K562 (cell line): ENCODE measurements around the gene GYS1. TPM values are rescaled to one million over a fixed set of nuclear protein-coding genes. Genes with fewer than 3 reads are reported as not detected.

ENCODE experiments used
- C11orf30 ChIP-seq: fragments of 450-650 bp; IDR thresholded peaks from 2 replicates; pipeline ENCODE4 v1.6.1; 2016; ENCODE audit warnings: low read depth, mild to moderate bottlenecking
- CHD2 ChIP-seq: IDR thresholded peaks from 2 replicates; pipeline ENCODE4 v1.6.1; 2011; ENCODE audit warnings: low read depth, low read length
- CREM ChIP-seq: IDR thresholded peaks from 2 replicates; pipeline ENCODE4 v1.6.1; 2014; ENCODE audit warnings: antibody characterized with exemption, low read depth
- EGR1 ChIP-seq: fragments of 450-650 bp; conservative IDR thresholded peaks from 2 replicates; pipeline ENCODE4 v1.6.1; 2017; ENCODE audit warnings: mild to moderate bottlenecking
- MBD2 ChIP-seq: sonication (generic); IDR thresholded peaks from 2 replicates; pipeline ENCODE4 v1.6.1; 2016; ENCODE audit warnings: low read depth, borderline replicate concordance
- MCM2 ChIP-seq: fragments of 450-650 bp; IDR thresholded peaks from 2 replicates; pipeline ENCODE4 v1.6.1; 2017; ENCODE audit warnings: low read depth, mild to moderate bottlenecking
- MYC ChIP-seq, 2 experiments: fragments of 250-450 bp in 1 of 2; sonication (Bioruptor Pico) in 1 of 2; IDR thresholded peaks; 2 replicates each; pipeline versions ENCODE4 v1.5.1 to v1.6.1; 2012 to 2021; ENCODE audit warnings: low read depth in 2 of 2, borderline replicate concordance in 1 of 2, improper control_type of control experiment in 1 of 2, low read length in 1 of 2, mild to moderate bottlenecking in 1 of 2, moderate library complexity in 1 of 2
- PTBP1 ChIP-seq: fragments of 200-400 bp; formaldehyde crosslinking; IDR thresholded peaks from 2 replicates; pipeline ENCODE4 v1.6.1; 2017; ENCODE audit warnings: low read depth, low read length
- RBBP5 ChIP-seq: fragments of 200-600 bp; sonication (generic); IDR thresholded peaks from 2 replicates; pipeline ENCODE4 v1.6.1; 2012; ENCODE audit warnings: borderline replicate concordance, mild to moderate bottlenecking, low read length, control low read depth, inconsistent platforms; ENCODE audit not compliant: insufficient read depth, poor library complexity, severe bottlenecking
- RHOXF2B ChIP-seq: fragments of 250-450 bp; sonication (Bioruptor Pico); conservative IDR thresholded peaks from 2 replicates; pipeline ENCODE4 v1.5.1; 2021
- SAFB ChIP-seq: fragments of 200-400 bp; formaldehyde crosslinking; IDR thresholded peaks from 2 replicates; pipeline ENCODE4 v1.6.1; 2017; ENCODE audit warnings: low read depth, low read length, borderline replicate concordance
- TAF1 ChIP-seq: IDR thresholded peaks from 2 replicates; pipeline ENCODE4 v1.6.1; 2011; ENCODE audit warnings: mild to moderate bottlenecking, low read length, moderate library complexity; ENCODE audit not compliant: insufficient read depth, control insufficient read depth, severe bottlenecking; ENCODE audit errors: extremely low read depth
- TRIM24 ChIP-seq, 2 experiments: fragments of 450-650 bp; IDR thresholded peaks; 2 replicates each; pipeline ENCODE4 v1.6.1; 2016
- ZNF165 ChIP-seq: fragments of 250-450 bp; sonication (Bioruptor Pico); IDR thresholded peaks from 2 replicates; pipeline ENCODE4 v1.4.0; 2020; ENCODE audit warnings: borderline replicate concordance
- ZNF174 ChIP-seq: fragments of 250-450 bp; sonication (Bioruptor Pico); IDR thresholded peaks from 2 replicates; pipeline ENCODE4 v1.4.0; 2020; ENCODE audit warnings: mild to moderate bottlenecking
- ZNF766 ChIP-seq: fragments of 200-800 bp; sonication (Bioruptor generic); conservative IDR thresholded peaks from 2 replicates; pipeline ENCODE4 v1.6.1; 2016; ENCODE audit warnings: missing genetic modification characterization, missing compliant biosample characterization
- polyA plus RNA-seq, 8 experiments: library from polyadenylated mRNA; depleted of rRNA in 4 of 8; stranded (reverse) in 5 of 8; unstranded in 3 of 8; fragments of >200 nt; fragmentation: Nextera tagmentation in 2 of 8; fragmentation: Illumina TruSeq in 1 of 8; extraction: Ambion mirVana in 2 of 8; extraction: Trizol in 1 of 8; gene quantifications; 2 replicates each; pipeline versions ENCODE4 v1.2.1 to v1.2.3, GENCODE V29; 2011 to 2014; ENCODE audit warnings: inconsistent platforms in 1 of 8, missing spikeins in 1 of 8
- total RNA-seq, 7 experiments: library from RNA; depleted of rRNA in 6 of 7; stranded (reverse); fragments of >200 nt in 6 of 7; fragmentation: Illumina TruSeq in 2 of 7; extraction: Trizol in 2 of 7; gene quantifications; 2 replicates each; pipeline versions ENCODE4 v1.2.1 to v1.2.3, GENCODE V29; 2011 to 2021; ENCODE audit warnings: low replicate concordance in 1 of 7
- TF ChIP-seq, protein P1 (sequence below), 2 experiments: fragments of 450-650 bp; formaldehyde crosslinking in 1 of 2; IDR thresholded peaks; 2 replicates each; pipeline versions ENCODE4 v1.4.0 to v1.6.1; 2014 to 2020; ENCODE audit warnings: mild to moderate bottlenecking in 2 of 2, borderline replicate concordance in 1 of 2, low read depth in 1 of 2
- TF ChIP-seq, protein P2 (sequence below): sonication (generic); formaldehyde crosslinking; IDR thresholded peaks from 2 replicates; pipeline ENCODE4 v1.8.0; 2022; ENCODE audit warnings: missing genetic modification reagents, mild to moderate bottlenecking, moderate library complexity, borderline replicate concordance

The GYS1 gene
- total and polyA plus RNA-seq, 9 of the 15 experiments (the other 6 are each of a cell fraction or from before 2014, with no cell fraction given) = 1.9 to 31.1 (median 15.2) TPM

DNA sequence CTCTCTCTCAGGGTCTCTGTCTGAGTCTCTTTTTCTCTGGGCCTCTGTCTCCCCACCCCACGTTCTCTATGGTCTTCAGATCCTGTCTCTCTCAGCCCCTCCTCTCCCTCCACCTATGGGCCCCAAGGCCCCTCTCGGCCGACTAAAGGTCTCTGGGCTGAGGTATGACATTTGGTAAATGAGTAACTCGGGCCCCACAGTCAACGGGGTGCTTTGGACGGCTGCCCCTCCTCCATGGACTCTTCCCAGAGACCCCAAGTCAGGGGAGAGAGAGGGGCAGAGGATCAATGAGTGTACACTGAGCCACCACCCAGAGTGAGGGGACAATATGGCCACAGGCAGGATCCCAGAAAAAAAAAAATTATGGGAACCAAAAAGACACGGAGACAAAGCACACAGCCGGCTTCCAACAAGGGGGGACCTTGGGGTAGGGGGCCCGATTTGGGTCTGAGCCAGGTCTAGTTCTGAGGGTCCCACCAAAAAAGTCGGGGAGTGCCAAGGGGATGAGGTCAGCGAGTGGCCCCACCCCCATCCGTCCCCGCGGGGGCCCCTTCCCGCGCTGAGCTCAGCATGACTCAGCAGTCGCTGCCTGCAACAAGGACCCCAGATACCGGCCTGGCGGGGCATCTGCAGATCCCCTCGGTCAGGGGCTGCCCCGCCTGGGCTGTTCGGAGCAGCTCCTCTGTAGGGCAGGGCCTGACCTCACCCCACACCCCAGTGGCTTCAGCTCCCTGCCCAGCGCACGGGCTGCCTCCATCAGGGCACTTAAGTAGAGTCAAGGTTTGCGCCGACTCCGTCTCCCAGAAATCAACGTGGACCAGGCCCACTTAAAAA is 29.5 kb downstream of the GYS1 start (continued):
- TF ChIP-seq, protein P1, sequence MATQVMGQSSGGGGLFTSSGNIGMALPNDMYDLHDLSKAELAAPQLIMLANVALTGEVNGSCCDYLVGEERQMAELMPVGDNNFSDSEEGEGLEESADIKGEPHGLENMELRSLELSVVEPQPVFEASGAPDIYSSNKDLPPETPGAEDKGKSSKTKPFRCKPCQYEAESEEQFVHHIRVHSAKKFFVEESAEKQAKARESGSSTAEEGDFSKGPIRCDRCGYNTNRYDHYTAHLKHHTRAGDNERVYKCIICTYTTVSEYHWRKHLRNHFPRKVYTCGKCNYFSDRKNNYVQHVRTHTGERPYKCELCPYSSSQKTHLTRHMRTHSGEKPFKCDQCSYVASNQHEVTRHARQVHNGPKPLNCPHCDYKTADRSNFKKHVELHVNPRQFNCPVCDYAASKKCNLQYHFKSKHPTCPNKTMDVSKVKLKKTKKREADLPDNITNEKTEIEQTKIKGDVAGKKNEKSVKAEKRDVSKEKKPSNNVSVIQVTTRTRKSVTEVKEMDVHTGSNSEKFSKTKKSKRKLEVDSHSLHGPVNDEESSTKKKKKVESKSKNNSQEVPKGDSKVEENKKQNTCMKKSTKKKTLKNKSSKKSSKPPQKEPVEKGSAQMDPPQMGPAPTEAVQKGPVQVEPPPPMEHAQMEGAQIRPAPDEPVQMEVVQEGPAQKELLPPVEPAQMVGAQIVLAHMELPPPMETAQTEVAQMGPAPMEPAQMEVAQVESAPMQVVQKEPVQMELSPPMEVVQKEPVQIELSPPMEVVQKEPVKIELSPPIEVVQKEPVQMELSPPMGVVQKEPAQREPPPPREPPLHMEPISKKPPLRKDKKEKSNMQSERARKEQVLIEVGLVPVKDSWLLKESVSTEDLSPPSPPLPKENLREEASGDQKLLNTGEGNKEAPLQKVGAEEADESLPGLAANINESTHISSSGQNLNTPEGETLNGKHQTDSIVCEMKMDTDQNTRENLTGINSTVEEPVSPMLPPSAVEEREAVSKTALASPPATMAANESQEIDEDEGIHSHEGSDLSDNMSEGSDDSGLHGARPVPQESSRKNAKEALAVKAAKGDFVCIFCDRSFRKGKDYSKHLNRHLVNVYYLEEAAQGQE (IDR thresholded peaks at IDR 0.05; ENCODE audit: borderline replicate concordance) = no peak
- TF ChIP-seq, protein P1 (CRISPR knock-in tag; IDR thresholded peaks at IDR 0.05; ENCODE audit: low read depth) = peak; percentile 24; the same call in 1 of the 2 replicates
- TF ChIP-seq ZNF174 (CRISPR knock-in tag) (no peak), CREM (peak; percentile 81), ZNF165 (CRISPR knock-in tag) (peak; percentile 5; the same call in 1 of the 2 replicates), TRIM24 (IDR thresholded peaks at IDR 0.05) (peak; percentile 68 to 69; a peak in 3 of 4 replicates), RHOXF2B (CRISPR knock-in tag) (no peak), MYC (IDR thresholded peaks at IDR 0.05; ENCODE audit: low read depth, low read length) (peak; percentile 53; the same call in 1 of the 2 replicates), MYC (CRISPR knock-in tag; IDR thresholded peaks at IDR 0.05; ENCODE audit: borderline replicate concordance, low read depth) (peak; percentile 11; the same call in 1 of the 2 replicates), SAFB (no peak), MBD2 (peak; percentile 71), TAF1 (peak; percentile 68), CHD2 (peak; percentile 58; the same call in 1 of the 2 replicates), ZNF766 (CRISPR knock-in tag) (peak; percentile 82), RBBP5 (peak; percentile 35), MCM2 (no peak), PTBP1 (no peak), EGR1 (peak; percentile 35), C11orf30 (peak; percentile 99)
- TF ChIP-seq, protein P2, sequence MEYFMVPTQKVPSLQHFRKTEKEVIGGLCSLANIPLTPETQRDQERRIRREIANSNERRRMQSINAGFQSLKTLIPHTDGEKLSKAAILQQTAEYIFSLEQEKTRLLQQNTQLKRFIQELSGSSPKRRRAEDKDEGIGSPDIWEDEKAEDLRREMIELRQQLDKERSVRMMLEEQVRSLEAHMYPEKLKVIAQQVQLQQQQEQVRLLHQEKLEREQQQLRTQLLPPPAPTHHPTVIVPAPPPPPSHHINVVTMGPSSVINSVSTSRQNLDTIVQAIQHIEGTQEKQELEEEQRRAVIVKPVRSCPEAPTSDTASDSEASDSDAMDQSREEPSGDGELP (CRISPR knock-in tag) = peak; percentile 77
